WTC11 (cell line): Measurements from ENCODE around the gene CTNNA3. TPM values are rescaled to one million over a fixed set of nuclear protein-coding genes. Genes with fewer than 3 reads are reported as not detected.

ENCODE experiments used
- ATAC-seq: fragments of 200-7000 bp; cut with Tn5 transposase; 2 replicates; pipeline ENCODE4 v1.10.0; 2021; ENCODE audit warnings: mild to moderate bottlenecking, moderate library complexity
- CTCF ChIA-PET: fragments of 300-600 bp; sonication (Branson Sonifier 250); formaldehyde crosslinking; loops from one replicate; lab custom pipeline; 2021; ENCODE audit warnings: antibody characterized with exemption; lab: Charles Lee
- POLR2A ChIA-PET: fragments of 350-600 bp; sonication (Branson Sonifier 250); formaldehyde crosslinking; loops from one replicate; lab custom pipeline; 2021; ENCODE audit warnings: antibody characterized with exemption; lab: Charles Lee
- DNase-seq: peaks from one replicate; pipeline ENCODE4 v3.0.0; 2021; ENCODE audit warnings: low spot score
- H3K27ac Mint-ChIP-seq: 2 replicates; pipeline ENCODE4 v1.8.0; 2021; ENCODE audit warnings: mixed read lengths
- H3K27me3 Mint-ChIP-seq: 2 replicates; pipeline ENCODE4 v1.8.0; 2021; ENCODE audit warnings: low read depth, mild to moderate bottlenecking, moderate library complexity, mixed read lengths
- H3K36me3 Mint-ChIP-seq: 2 replicates; pipeline ENCODE4 v1.8.0; 2021; ENCODE audit warnings: mixed read lengths
- H3K4me1 Mint-ChIP-seq: 2 replicates; pipeline ENCODE4 v1.8.0; 2022; ENCODE audit warnings: mixed read lengths
- H3K4me3 Mint-ChIP-seq: 2 replicates; pipeline ENCODE4 v1.8.0; 2021; ENCODE audit warnings: mild to moderate bottlenecking, moderate library complexity, mixed read lengths
- H3K9me3 Mint-ChIP-seq: 2 replicates; pipeline ENCODE4 v1.8.0; 2021; ENCODE audit warnings: mixed read lengths
- CBFB ChIP-seq: sonication (generic); formaldehyde crosslinking; IDR thresholded peaks from 2 replicates; pipeline ENCODE4 v1.8.1; 2022; ENCODE audit warnings: mild to moderate bottlenecking, low read depth, missing genetic modification reagents
- HMGA2 ChIP-seq: fragments of 250-450 bp; sonication (Bioruptor Pico); IDR thresholded peaks from 2 replicates; pipeline ENCODE4 v1.4.0; 2021; ENCODE audit warnings: mild to moderate bottlenecking, moderate library complexity
- JUN ChIP-seq: sonication (generic); formaldehyde crosslinking; IDR thresholded peaks from 2 replicates; pipeline ENCODE4 v1.8.0; 2023; ENCODE audit warnings: mild to moderate bottlenecking, missing genetic modification reagents
- NR3C1 ChIP-seq: sonication (generic); formaldehyde crosslinking; conservative IDR thresholded peaks from 2 replicates; pipeline ENCODE4 v1.8.1; 2023; ENCODE audit warnings: low read depth, mild to moderate bottlenecking, missing genetic modification reagents
- OVOL2 ChIP-seq: fragments of 250-450 bp; sonication (Bioruptor Pico); IDR thresholded peaks from 2 replicates; pipeline ENCODE4 v1.9.0; 2021; ENCODE audit warnings: mild to moderate bottlenecking, borderline replicate concordance
- PRRX2 ChIP-seq: fragments of 250-450 bp; sonication (Bioruptor Pico); IDR thresholded peaks from 2 replicates; pipeline ENCODE4 v1.8.0; 2021; ENCODE audit warnings: mild to moderate bottlenecking
- RORB ChIP-seq: fragments of 250-450 bp; sonication (Bioruptor Pico); IDR thresholded peaks from 2 replicates; pipeline ENCODE4 v1.9.0; 2021; ENCODE audit warnings: mild to moderate bottlenecking
- TEAD4 ChIP-seq: sonication (generic); formaldehyde crosslinking; IDR thresholded peaks from 2 replicates; pipeline ENCODE4 v1.8.0; 2022; ENCODE audit warnings: mild to moderate bottlenecking, missing genetic modification reagents
- total RNA-seq: library from RNA; stranded (reverse); gene quantifications from 3 replicates; pipeline ENCODE4 v1.2.3, GENCODE V29; 2021
- TF ChIP-seq, protein P1 (sequence below): sonication (generic); formaldehyde crosslinking; IDR thresholded peaks from 2 replicates; pipeline ENCODE4 v1.8.1; 2023; ENCODE audit warnings: mild to moderate bottlenecking, missing genetic modification reagents, moderate library complexity
- TF ChIP-seq, protein P2 (sequence below): sonication (generic); formaldehyde crosslinking; conservative IDR thresholded peaks from 2 replicates; pipeline ENCODE4 v1.8.1; 2022; ENCODE audit warnings: mild to moderate bottlenecking, missing genetic modification reagents
- TF ChIP-seq, protein P3 (sequence below): sonication (generic); formaldehyde crosslinking; IDR thresholded peaks from 2 replicates; pipeline ENCODE4 v1.8.0; 2023; ENCODE audit warnings: missing genetic modification reagents
- TF ChIP-seq, protein P4 (sequence below): sonication (generic); formaldehyde crosslinking; IDR thresholded peaks from 2 replicates; pipeline ENCODE4 v1.8.0; 2022; ENCODE audit warnings: missing genetic modification reagents
- TF ChIP-seq, protein P5 (sequence below): fragments of 250-450 bp; sonication (Bioruptor Pico); IDR thresholded peaks from 2 replicates; pipeline ENCODE4 v1.9.0; 2021; ENCODE audit warnings: mild to moderate bottlenecking, borderline replicate concordance
- TF ChIP-seq, protein P6 (sequence below): sonication (generic); formaldehyde crosslinking; IDR thresholded peaks from 2 replicates; pipeline ENCODE4 v1.8.1; 2023; ENCODE audit warnings: mild to moderate bottlenecking, missing genetic modification reagents, borderline replicate concordance

Gene CTNNA3
- total RNA-seq, 1 experiment from 2014 or later, result 6.1 TPM

DNA sequence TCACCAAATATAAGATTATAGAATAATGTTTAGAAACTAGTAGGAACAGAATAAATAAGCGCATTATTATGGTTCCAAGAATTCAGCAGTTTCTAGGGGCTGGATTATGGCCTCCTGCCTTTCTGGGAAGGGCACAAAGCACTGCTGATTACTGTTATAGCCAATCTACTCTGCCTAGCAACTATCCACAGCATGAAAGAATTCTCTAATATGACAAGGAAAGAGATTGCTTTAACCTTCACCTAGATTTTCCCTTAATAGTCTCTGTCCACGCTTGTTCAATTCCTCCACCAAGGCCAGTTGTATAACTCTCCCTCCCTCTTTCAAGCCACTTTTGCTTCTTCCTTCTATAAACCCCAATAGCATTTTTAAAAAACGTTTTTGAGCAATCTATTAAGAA lies 1803.7 kb downstream of the CTNNA3 start:
- Mint-ChIP-seq H3K9me3 (peaks cover 5% of the 10 kb centered on the region; the same call in 1 of the 2 replicates), H3K27me3 (no peaks in the 10 kb centered on the region), H3K4me3 (no peak overlapping the region), H3K27ac (no peak overlapping the region), H3K4me1 (peaks cover 5% of the 10 kb centered on the region; the same call in 1 of the 2 replicates), H3K36me3 (no peaks in the 10 kb centered on the region)
- POLR2A ChIA-PET, result no interaction called here
- TF ChIP-seq, protein P1, sequence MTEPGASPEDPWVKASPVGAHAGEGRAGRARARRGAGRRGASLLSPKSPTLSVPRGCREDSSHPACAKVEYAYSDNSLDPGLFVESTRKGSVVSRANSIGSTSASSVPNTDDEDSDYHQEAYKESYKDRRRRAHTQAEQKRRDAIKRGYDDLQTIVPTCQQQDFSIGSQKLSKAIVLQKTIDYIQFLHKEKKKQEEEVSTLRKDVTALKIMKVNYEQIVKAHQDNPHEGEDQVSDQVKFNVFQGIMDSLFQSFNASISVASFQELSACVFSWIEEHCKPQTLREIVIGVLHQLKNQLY (CRISPR knock-in tag), result no peak
- TF ChIP-seq RORB (CRISPR knock-in tag) (no peak), JUN (no peak), OVOL2 (no peak), NR3C1 (CRISPR knock-in tag) (no peak), TEAD4 (CRISPR knock-in tag) (no peak), CBFB (CRISPR knock-in tag) (no peak), PRRX2 (CRISPR knock-in tag) (no peak), HMGA2 (CRISPR knock-in tag) (no peak)
- TF ChIP-seq, protein P2, sequence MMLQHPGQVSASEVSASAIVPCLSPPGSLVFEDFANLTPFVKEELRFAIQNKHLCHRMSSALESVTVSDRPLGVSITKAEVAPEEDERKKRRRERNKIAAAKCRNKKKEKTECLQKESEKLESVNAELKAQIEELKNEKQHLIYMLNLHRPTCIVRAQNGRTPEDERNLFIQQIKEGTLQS (CRISPR knock-in tag), result no peak
- TF ChIP-seq, protein P3, sequence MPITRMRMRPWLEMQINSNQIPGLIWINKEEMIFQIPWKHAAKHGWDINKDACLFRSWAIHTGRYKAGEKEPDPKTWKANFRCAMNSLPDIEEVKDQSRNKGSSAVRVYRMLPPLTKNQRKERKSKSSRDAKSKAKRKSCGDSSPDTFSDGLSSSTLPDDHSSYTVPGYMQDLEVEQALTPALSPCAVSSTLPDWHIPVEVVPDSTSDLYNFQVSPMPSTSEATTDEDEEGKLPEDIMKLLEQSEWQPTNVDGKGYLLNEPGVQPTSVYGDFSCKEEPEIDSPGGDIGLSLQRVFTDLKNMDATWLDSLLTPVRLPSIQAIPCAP, result no peak
- TF ChIP-seq, protein P4, sequence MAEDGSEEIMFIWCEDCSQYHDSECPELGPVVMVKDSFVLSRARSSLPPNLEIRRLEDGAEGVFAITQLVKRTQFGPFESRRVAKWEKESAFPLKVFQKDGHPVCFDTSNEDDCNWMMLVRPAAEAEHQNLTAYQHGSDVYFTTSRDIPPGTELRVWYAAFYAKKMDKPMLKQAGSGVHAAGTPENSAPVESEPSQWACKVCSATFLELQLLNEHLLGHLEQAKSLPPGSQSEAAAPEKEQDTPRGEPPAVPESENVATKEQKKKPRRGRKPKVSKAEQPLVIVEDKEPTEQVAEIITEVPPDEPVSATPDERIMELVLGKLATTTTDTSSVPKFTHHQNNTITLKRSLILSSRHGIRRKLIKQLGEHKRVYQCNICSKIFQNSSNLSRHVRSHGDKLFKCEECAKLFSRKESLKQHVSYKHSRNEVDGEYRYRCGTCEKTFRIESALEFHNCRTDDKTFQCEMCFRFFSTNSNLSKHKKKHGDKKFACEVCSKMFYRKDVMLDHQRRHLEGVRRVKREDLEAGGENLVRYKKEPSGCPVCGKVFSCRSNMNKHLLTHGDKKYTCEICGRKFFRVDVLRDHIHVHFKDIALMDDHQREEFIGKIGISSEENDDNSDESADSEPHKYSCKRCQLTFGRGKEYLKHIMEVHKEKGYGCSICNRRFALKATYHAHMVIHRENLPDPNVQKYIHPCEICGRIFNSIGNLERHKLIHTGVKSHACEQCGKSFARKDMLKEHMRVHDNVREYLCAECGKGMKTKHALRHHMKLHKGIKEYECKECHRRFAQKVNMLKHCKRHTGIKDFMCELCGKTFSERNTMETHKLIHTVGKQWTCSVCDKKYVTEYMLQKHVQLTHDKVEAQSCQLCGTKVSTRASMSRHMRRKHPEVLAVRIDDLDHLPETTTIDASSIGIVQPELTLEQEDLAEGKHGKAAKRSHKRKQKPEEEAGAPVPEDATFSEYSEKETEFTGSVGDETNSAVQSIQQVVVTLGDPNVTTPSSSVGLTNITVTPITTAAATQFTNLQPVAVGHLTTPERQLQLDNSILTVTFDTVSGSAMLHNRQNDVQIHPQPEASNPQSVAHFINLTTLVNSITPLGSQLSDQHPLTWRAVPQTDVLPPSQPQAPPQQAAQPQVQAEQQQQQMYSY (CRISPR knock-in tag), result no peak
- TF ChIP-seq, protein P5, sequence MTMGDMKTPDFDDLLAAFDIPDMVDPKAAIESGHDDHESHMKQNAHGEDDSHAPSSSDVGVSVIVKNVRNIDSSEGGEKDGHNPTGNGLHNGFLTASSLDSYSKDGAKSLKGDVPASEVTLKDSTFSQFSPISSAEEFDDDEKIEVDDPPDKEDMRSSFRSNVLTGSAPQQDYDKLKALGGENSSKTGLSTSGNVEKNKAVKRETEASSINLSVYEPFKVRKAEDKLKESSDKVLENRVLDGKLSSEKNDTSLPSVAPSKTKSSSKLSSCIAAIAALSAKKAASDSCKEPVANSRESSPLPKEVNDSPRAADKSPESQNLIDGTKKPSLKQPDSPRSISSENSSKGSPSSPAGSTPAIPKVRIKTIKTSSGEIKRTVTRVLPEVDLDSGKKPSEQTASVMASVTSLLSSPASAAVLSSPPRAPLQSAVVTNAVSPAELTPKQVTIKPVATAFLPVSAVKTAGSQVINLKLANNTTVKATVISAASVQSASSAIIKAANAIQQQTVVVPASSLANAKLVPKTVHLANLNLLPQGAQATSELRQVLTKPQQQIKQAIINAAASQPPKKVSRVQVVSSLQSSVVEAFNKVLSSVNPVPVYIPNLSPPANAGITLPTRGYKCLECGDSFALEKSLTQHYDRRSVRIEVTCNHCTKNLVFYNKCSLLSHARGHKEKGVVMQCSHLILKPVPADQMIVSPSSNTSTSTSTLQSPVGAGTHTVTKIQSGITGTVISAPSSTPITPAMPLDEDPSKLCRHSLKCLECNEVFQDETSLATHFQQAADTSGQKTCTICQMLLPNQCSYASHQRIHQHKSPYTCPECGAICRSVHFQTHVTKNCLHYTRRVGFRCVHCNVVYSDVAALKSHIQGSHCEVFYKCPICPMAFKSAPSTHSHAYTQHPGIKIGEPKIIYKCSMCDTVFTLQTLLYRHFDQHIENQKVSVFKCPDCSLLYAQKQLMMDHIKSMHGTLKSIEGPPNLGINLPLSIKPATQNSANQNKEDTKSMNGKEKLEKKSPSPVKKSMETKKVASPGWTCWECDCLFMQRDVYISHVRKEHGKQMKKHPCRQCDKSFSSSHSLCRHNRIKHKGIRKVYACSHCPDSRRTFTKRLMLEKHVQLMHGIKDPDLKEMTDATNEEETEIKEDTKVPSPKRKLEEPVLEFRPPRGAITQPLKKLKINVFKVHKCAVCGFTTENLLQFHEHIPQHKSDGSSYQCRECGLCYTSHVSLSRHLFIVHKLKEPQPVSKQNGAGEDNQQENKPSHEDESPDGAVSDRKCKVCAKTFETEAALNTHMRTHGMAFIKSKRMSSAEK (CRISPR knock-in tag), result no peak
- TF ChIP-seq, protein P6, sequence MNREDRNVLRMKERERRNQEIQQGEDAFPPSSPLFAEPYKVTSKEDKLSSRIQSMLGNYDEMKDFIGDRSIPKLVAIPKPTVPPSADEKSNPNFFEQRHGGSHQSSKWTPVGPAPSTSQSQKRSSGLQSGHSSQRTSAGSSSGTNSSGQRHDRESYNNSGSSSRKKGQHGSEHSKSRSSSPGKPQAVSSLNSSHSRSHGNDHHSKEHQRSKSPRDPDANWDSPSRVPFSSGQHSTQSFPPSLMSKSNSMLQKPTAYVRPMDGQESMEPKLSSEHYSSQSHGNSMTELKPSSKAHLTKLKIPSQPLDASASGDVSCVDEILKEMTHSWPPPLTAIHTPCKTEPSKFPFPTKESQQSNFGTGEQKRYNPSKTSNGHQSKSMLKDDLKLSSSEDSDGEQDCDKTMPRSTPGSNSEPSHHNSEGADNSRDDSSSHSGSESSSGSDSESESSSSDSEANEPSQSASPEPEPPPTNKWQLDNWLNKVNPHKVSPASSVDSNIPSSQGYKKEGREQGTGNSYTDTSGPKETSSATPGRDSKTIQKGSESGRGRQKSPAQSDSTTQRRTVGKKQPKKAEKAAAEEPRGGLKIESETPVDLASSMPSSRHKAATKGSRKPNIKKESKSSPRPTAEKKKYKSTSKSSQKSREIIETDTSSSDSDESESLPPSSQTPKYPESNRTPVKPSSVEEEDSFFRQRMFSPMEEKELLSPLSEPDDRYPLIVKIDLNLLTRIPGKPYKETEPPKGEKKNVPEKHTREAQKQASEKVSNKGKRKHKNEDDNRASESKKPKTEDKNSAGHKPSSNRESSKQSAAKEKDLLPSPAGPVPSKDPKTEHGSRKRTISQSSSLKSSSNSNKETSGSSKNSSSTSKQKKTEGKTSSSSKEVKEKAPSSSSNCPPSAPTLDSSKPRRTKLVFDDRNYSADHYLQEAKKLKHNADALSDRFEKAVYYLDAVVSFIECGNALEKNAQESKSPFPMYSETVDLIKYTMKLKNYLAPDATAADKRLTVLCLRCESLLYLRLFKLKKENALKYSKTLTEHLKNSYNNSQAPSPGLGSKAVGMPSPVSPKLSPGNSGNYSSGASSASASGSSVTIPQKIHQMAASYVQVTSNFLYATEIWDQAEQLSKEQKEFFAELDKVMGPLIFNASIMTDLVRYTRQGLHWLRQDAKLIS (CRISPR knock-in tag), result no peak
- ATAC-seq, result no peak
- DNase-seq, result no peak
- CTCF ChIA-PET, result no interaction called here
